GM21447 (cell line): ENCODE data around the gene GNG7.
"Not testable (repeated sequence)": the region's sequence is repeated elsewhere in the genome, so short reads cannot be mapped to it uniquely, and the experiment has no call there.

ENCODE experiments used
- ATAC-seq: cut with Tn5 transposase; IDR thresholded peaks from one replicate; pipeline ENCODE4 v1.9.1; 2021; ENCODE audit not compliant: unreplicated experiment

Gene GNG7

DNA sequence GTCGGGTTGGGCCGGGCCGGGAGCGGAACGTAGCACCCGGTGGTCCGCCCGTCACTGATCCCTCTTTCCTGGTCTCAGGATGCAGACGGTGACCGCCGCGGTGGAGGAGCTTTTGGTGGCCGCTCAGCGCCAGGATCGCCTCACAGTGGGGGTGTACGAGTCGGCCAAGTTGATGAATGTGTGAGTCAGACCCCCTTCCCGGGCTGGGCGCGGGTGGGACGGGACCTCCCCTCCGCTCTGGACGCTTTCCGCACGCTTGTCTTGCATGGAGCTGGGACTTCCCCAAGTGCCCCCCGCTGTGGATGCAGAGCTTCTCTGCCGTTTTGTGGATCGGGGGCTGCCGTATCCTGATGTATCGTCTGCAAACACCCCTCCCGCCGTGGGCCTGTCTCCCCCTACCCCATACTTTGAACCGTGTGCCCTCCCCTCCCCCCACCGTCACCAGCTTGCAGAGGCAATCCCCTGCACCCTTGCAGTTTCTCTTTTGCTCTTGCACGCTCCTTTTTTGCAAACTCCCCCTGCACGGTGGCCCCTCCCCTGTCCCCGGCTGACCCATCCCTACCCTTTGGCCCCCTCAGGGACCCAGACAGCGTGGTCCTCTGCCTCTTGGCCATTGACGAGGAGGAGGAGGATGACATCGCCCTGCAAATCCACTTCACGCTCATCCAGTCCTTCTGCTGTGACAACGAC, 225.9 kb downstream of the GNG7 start:
- ATAC-seq = no peak

DNA sequence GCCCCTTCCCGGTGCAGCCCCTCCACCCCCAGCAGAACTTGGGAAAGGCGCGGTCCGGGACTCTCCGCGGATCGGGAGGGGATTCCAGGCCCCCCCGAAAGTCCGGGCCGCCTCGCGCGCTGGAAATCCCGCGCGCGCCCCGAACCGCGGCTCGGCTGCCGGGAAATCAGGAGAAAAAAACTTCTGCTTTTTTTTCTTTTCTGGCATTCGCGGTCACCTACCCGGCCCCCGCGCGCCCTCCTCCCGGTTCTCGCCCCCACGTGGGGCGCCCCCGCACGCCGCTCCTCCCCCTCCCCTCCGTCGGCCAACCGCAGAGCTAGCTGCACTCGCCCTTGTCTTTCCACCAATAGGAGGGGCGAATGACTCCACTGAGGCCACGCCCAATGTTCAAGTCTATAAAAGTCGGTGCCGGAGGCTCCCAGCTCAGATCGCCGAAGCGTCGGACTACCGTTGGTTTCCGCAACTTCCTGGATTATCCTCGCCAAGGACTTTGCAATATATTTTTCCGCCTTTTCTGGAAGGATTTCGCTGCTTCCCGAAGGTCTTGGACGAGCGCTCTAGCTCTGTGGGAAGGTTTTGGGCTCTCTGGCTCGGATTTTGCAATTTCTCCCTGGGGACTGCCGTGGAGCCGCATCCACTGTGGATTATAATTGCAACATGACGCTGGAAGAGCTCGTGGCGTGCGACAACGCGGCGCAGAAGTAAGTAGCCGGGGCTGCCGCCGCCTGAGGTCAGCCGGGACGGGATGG, 226.6 kb downstream of the GNG7 start, which contains the start of gene GADD45B:
TSS of gene GADD45B (plus strand) at position 426 of the 749 bp plus-strand sequence. CDS start at position 658, 232 bp downstream.
- no peak for ATAC-seq

DNA sequence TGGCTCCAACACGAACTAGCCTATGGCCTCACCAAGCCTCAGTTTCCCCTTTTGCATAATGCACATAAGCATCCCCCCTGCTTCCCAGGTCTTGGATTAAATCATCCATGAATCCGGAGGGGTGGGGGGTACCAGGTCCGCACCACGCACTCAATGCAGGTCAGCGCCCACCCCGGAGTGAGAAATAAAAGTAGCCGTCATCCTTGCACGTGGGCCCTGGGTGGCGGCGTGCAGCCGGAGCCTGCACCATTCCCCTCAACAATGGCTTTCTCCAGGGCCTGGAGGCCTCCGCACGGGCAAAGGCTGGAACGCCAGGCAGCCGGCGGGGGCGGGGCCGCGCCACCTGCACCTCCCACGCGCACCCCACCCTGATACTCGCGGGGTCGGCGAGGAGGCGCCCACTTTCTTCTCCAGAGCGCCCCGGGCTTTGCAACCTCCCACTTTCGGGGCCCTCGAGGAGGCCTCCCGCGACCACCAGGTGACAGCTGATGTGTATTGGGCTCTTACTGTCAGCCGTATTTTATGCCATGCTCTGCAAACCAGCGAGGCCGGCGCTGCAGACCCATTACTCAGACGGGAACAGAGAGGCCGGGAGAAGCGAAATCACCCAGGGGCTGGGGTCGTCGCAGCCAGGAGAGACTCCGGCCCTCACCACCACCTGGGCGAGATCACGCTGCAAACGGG, 227.3 kb downstream of the GNG7 start:
- no peak for ATAC-seq

DNA sequence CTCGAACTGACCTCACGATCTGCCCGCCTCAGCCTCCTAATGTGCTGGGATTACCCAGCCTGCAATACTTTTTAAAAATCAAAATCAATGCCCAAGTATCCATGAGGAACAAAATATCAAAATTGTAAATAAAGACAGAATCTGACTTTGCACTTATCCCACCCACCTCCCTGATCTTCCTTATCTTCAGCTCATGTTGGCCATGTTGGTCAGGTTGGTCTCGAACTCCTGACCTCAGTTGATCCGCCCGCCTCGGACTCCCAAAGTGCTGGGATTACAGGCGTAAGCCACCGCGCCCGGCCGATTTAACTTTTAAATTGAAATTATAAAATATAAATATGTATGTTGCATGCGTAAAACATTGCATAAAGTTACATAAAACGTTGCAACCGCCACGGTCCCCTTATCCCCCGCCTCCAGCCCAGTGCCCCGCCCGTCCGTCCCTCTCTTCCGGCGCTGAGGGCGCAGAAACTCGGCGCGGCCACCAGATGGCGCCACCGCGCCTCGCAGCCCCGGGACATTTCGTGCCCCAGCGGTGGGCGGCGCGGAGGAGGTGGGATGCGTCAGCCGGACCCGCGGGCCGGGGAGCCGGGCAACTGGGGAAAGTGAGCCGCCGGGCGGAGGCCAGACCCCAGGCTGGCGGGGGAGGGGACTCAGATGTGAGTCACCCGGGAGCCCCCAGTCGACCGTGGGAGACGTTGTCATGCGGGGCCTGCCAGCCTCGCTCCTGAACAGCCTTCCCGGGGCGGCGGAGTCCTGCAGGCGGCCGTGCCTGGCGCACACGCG, 228.1 kb downstream of the GNG7 start:
- no peak for ATAC-seq

DNA sequence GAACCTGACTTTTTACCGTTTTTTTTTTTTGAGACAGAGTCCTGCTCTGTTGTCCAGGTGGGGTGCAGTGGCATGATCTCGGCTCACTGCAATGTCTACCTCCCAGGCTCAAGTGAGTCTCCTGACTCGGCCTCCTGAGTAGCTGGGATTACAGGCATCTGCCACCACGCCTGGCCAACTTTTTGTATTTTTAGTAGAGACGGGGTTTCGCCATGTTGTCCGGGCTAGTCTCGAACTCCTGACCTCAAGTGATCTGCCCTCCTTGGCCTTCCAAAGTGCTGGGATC, 232.6 kb downstream of the GNG7 start:
- ATAC-seq = not testable (repeated sequence)

DNA sequence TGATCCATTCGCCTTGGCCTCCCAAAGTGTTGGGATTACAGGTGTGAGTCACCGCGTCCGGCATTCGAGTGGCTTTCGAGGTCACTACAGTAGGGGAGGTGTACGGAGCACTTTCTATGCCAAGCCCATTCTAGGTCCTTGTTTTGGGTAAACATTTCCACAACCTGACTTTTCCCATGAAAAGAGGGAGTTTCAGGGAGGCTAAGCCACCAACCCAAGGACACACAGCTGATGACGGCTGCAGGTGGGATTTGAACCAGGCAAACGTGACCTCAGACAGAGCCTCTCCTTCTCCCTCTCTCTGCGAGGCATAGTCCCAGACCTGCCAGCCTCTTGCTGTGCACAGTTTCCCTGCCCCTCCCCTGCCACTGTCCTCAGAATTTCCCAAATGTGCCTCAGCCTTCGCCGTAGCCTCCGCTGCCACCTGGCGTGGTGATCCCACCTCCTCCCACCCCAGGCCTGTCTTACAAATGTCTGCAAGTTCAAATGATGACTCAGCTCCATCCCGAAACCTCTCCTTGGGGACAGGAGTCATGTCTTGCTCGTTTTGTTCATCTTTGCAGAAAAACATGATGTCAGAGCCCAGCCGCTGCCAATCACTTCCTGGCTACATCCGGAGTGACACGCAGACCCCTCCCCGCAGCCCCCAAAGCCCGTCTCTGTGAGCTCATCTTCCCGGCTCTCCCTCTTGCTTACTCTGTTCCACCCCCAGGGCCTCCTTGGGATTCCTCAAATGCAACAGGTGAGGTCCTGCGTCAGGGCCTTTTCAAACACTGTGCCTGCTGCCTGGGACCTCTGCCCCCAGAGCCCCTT, 233.2 kb downstream of the GNG7 start:
- no peak for ATAC-seq

DNA sequence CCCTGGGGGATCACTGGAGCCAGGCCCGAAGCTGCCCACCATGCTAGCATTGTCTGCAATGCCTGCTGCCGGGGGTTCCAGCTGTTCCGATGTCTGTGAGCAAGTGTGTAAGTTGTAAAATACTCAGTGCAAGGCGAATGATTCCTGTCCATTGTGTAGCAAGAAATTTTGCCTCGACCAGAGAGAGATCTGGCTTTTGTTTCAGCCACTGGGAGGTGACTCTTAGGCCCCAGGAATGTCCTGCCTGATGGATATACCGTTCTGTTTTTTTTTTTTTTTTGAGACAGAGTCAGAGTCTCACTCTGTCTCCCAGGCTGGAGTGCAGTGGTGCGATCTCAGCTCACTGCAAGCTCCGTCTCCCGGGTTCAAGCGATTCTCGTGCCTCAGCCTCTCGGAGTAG, 233.9 kb downstream of the GNG7 start:
- ATAC-seq = no peak

DNA sequence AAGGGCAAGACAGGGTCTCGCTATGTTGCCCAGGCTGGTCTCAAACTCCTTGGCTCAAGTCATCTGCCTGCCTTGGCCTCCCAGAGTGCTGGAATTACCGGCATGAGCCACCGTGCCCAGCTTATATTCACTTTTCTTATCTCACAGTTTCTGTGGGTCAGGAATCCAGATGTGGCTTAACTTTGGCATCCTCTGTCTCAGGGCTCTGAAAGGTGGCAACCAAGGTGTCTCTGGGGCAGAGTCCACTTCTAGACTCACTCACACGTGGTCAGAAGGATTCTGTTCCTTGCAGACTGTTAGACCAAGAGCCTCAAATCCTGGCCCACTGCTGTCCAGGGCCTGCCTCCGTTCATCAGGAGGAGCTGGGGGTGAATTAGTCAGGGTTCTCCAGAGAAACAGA, 238.1 kb downstream of the GNG7 start:
- no peak for ATAC-seq

DNA sequence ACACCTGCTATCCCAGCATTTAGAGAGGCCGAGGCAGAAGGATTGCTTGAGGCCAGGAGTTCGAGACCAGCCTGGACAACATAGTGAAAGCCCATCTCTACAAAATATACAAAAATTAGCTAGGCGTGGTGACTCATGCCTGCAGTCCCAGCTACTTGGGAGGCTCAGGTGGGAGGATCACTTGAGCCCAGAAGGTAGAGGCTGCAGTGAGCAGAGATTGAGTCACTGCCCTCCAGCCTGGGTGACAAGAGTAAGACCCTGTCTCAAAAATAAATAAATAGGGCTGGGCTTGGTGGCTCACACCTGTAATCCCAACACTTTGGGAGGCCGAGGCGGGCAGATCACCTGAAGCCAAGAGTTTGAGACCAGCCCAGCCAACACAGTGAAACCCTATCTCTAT, 238.8 kb downstream of the GNG7 start:
- not testable (repeated sequence) for ATAC-seq

DNA sequence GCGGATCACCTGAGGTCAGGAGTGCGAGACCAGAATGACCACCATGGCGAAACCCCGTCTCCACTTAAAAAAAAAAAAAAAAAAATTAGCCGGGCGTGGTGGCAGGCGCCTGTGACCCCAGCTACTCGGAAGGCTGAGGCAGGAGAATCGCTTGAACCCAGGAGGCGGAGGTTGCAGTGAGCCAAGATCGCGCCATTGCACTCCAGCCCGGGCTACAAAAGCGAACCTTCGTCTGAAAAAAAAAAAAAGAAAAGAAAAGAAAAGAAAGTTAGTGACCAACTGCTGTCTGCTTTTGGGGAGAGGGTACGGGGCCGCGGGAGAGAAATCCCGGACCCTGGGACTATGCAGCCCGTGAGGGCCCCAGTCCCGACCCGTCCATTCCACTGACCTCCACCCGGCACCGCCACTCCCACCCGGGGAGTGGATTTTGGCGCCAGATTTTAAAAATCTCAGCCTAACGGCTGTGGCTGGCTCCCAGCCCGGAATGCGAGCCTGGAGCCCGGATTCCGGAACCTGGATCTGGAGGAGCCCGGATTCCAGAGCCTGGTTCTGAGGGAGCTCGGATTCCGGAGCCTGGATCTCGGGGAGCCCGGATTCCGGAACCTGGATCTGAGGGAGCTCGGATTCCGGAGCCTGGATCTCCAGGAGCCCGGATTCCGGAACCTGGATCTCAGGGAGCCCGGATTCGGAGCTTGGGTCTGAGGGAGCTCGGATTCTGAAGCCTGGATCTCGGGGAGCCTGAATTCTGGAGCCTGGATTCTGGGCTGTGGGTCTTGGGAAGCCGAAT, 239.7 kb downstream of the GNG7 start:
- ATAC-seq = no peak

DNA sequence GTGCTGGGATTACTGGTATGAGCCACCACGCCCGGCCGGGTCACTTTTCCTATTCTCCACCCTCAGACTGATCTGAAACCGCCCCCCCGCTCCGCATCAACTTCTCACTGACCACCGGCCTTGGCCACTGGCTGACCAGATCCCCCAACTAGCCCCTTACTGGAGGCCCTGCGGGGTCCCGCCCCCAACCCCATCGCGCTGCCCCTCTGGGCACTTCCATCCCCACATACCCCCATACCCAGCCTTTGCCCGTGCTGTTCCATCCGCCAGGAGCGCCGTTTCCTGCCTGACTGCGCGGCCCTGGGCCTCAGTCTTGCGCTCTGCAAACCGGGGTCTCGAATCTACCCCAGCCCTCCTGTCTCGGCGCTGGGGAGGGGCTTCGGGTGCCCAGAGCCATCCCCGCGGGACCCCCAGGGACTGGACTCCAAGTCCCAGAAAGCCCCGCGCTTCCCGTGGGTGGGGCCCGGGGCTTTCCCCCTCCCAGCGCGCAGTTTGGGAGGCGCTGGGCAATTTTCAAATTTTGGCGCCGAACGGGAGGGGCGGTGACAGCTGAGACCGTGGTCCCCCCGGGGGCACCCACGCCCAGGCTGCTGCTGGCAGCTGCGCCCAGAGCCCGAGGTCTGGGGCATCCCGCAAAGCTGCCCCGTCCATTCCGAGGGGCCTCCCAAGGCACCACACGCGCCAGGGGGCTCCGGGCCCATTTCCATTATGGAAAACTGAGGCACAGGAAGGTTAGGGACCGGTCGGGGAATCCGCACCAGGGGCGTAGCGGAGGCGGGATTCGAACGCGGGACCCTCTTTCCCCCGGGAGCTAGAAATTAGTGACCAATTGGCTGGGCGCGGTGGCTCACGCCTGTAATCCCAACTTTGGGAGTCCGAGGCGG, 240.5 kb downstream of the GNG7 start:
- no peak for ATAC-seq
